ENCODE data around the gene CYP26B1. TPM values are rescaled to one million over a fixed set of nuclear protein-coding genes. Genes with fewer than 3 reads are reported as not detected.

The CYP26B1 gene
- total and polyA plus RNA-seq, 2 donors (not counting 3 experiments of a cell fraction or from before 2014, with no cell fraction given), result 0.30 to 1.1 TPM

DNA sequence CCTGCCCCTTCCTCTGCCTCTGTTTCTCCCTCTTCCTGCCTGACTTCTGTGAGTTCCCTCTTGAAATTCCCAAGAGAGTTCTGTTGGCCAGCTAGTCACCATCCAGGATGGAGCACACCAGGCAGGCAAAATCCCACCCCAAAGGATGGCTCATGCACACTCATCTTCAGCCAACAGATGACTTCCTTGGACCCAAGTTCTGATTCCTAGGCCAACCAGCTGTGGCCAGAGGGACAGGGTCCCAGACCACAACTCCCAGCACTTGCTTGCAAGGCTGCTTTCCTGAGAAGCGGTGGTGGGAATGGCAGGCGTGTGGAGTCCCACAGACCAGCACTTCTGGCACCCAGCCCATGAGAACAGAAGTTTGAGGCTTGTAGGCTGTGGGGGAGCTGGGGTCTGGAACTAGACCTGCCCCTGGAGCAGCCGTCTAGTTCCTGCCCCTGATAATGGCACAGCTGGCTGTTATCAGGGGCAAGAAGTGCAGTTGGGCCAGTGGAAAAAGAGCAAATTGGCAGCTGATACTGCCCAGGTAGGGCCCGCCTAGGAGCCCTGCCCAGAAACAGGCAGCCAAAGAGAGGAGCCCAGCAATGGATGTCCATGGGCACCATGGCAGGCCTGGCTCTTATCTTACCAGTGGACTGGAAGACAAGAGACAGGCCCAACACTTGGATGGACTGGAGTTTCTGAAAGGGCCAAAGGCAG lies 56.7 kb downstream of the CYP26B1 start:
- dilution Hi-C loops (cut with MboI; ENCODE audit: extremely low pct_ligation_motif_present, low sequenced_read_pairs) (no loop called here), intact Hi-C loops (cut with micrococcal nuclease) (no loop called here)
- H2AFZ ChIP-seq (ENCODE audit: low read depth, low read length), result no peak overlapping the region
- H3K27me3 ChIP-seq (ENCODE audit: control insufficient read depth in 2 of 2, insufficient read depth in 2 of 2, low read length in 2 of 2), result no peaks in the 10 kb centered on the region
- H3K9ac ChIP-seq (replicated peaks; ENCODE audit: extremely low read depth, insufficient read depth, low read length), result no peak overlapping the region
- no peaks in the 10 kb centered on the region for H3K9me3 ChIP-seq (replicated peaks; ENCODE audit: control insufficient read depth, insufficient read depth, low read length)
- H3K79me2 ChIP-seq (ENCODE audit: control insufficient read depth, insufficient read depth, low read length), result no peaks in the 10 kb centered on the region
- no peak overlapping the region for H3K4me2 ChIP-seq (ENCODE audit: insufficient read depth, low read length)
- FAIRE-seq (no peak), DNase-seq (ENCODE audit: low read depth, low spot score) (no peak)
- BruUV-seq (replicated peaks), result no TSS peak
- H3K27ac ChIP-seq (ENCODE audit: insufficient read depth, low read depth, low read length), result no peak overlapping the region
- no peaks in the 10 kb centered on the region for H3K4me1 ChIP-seq (ENCODE audit: control insufficient read depth, extremely low read depth, insufficient read depth, low read length)
- no peaks in the 10 kb centered on the region for H3K36me3 ChIP-seq (ENCODE audit: control insufficient read depth in 2 of 2, extremely low read depth in 1 of 2, insufficient read depth in 2 of 2, low read length in 2 of 2)
- POLR2A ChIA-PET, result no interaction called here
- no peaks in the 10 kb centered on the region for H3K9me1 ChIP-seq (replicated peaks; ENCODE audit: control insufficient read depth, extremely low read depth, insufficient read depth, low read length)
- CTCF ChIA-PET, result no interaction called here
- no peaks in the 10 kb centered on the region for H4K20me1 ChIP-seq (replicated peaks; ENCODE audit: control insufficient read depth, extremely low read depth, insufficient read depth, low read length)
- no peak overlapping the region for H3K4me3 ChIP-seq (replicated peaks in 1 of 3; ENCODE audit: insufficient read depth in 1 of 3, low read depth in 1 of 3, low read length in 3 of 3)
- TF ChIP-seq, protein P1, sequence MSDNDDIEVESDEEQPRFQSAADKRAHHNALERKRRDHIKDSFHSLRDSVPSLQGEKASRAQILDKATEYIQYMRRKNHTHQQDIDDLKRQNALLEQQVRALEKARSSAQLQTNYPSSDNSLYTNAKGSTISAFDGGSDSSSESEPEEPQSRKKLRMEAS (IDR thresholded peaks at IDR 0.05; ENCODE audit: insufficient read depth, insufficient read length), result no peak
- no peak for TF ChIP-seq POLR2A (IDR thresholded peaks at IDR 0.05; ENCODE audit: low read depth, low read length)

DNA sequence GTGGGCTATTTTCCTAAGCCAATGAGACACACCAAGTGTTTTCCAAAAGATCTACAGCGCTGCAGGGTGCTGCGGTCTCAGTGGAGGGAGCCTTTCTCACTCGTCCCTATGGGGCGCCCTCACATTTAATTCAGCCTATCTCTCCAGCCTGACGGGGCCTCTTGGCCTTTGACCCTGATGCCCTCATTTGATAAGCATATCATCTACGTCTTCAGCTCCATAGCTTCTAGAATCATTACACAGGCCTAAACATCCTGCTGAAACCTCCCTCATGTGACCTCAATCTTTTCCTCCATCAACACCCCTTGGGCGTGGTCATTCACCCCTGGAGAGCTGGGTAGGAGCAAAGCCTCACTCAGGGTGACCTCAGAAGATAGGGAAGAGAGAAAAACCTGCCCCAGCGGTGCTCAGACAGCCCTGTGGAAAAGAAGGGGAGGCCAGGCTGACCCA lies 57.4 kb downstream of the CYP26B1 start:
- BruUV-seq (replicated peaks), result no TSS peak
- intact Hi-C loops (cut with micrococcal nuclease) (no loop called here), dilution Hi-C loops (cut with MboI; ENCODE audit: extremely low pct_ligation_motif_present, low sequenced_read_pairs) (no loop called here)
- ChIA-PET CTCF (no interaction called here), POLR2A (no interaction called here)
- H3K9me1 ChIP-seq (replicated peaks; ENCODE audit: control insufficient read depth, extremely low read depth, insufficient read depth, low read length), result no peaks in the 10 kb centered on the region
- no peak overlapping the region for H3K4me3 ChIP-seq (replicated peaks in 1 of 3; ENCODE audit: insufficient read depth in 1 of 3, low read depth in 1 of 3, low read length in 3 of 3)
- H4K20me1 ChIP-seq (replicated peaks; ENCODE audit: control insufficient read depth, extremely low read depth, insufficient read depth, low read length), result no peaks in the 10 kb centered on the region
- FAIRE-seq, result no peak
- no peak overlapping the region for H3K4me2 ChIP-seq (ENCODE audit: insufficient read depth, low read length)
- no peaks in the 10 kb centered on the region for H3K79me2 ChIP-seq (ENCODE audit: control insufficient read depth, insufficient read depth, low read length)
- no peak overlapping the region for H3K27ac ChIP-seq (ENCODE audit: insufficient read depth, low read depth, low read length)
- no peak for DNase-seq (ENCODE audit: low read depth, low spot score)
- no peaks in the 10 kb centered on the region for H3K9me3 ChIP-seq (replicated peaks; ENCODE audit: control insufficient read depth, insufficient read depth, low read length)
- no peaks in the 10 kb centered on the region for H3K27me3 ChIP-seq (ENCODE audit: control insufficient read depth in 2 of 2, insufficient read depth in 2 of 2, low read length in 2 of 2)
- no peaks in the 10 kb centered on the region for H3K36me3 ChIP-seq (ENCODE audit: control insufficient read depth in 2 of 2, extremely low read depth in 1 of 2, insufficient read depth in 2 of 2, low read length in 2 of 2)
- H3K4me1 ChIP-seq (ENCODE audit: control insufficient read depth, extremely low read depth, insufficient read depth, low read length), result no peaks in the 10 kb centered on the region
- no peak overlapping the region for H3K9ac ChIP-seq (replicated peaks; ENCODE audit: extremely low read depth, insufficient read depth, low read length)
- TF ChIP-seq MYC (IDR thresholded peaks at IDR 0.05; ENCODE audit: low read depth, low read length) (no peak), JUN (IDR thresholded peaks at IDR 0.05; ENCODE audit: borderline replicate concordance, insufficient read depth, insufficient read length, low read depth) (no peak), GATA2 (IDR thresholded peaks at IDR 0.05; ENCODE audit: insufficient read depth, insufficient read length, low read depth, low read length) (no peak)
- TF ChIP-seq, protein P2, sequence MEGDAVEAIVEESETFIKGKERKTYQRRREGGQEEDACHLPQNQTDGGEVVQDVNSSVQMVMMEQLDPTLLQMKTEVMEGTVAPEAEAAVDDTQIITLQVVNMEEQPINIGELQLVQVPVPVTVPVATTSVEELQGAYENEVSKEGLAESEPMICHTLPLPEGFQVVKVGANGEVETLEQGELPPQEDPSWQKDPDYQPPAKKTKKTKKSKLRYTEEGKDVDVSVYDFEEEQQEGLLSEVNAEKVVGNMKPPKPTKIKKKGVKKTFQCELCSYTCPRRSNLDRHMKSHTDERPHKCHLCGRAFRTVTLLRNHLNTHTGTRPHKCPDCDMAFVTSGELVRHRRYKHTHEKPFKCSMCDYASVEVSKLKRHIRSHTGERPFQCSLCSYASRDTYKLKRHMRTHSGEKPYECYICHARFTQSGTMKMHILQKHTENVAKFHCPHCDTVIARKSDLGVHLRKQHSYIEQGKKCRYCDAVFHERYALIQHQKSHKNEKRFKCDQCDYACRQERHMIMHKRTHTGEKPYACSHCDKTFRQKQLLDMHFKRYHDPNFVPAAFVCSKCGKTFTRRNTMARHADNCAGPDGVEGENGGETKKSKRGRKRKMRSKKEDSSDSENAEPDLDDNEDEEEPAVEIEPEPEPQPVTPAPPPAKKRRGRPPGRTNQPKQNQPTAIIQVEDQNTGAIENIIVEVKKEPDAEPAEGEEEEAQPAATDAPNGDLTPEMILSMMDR (IDR thresholded peaks at IDR 0.05; ENCODE audit: extremely low read depth in 1 of 2, insufficient read depth in 1 of 2, low read depth in 1 of 2, low read length in 2 of 2), result no peak
- H2AFZ ChIP-seq (ENCODE audit: low read depth, low read length), result no peak overlapping the region
